Transverse colon (tissue), 4 donors: ENCODE measurements around the gene DNHD1. TPM values are rescaled to one million over a fixed set of nuclear protein-coding genes. Genes with fewer than 3 reads are reported as not detected.

Source experiments
- DNase-seq: peaks from one replicate; pipeline ENCODE4 v3.0.0-alpha.2; 2019
- H3K27ac ChIP-seq, 4 donors: fragments of 200-600 bp; sonication (generic); 2 replicates each; pipeline ENCODE4 v1.5.1; 2016 to 2018; ENCODE audit warnings: inconsistent platforms in 4 of 4
- H3K27me3 ChIP-seq: fragments of 200-600 bp; sonication (generic); 2 replicates; pipeline ENCODE4 v1.5.1; 2017; ENCODE audit warnings: inconsistent platforms
- H3K36me3 ChIP-seq, 4 donors: fragments of 200-600 bp; sonication (generic); 2 replicates each; pipeline ENCODE4 v1.5.1; 2017 to 2019; ENCODE audit warnings: inconsistent platforms in 4 of 4
- H3K4me1 ChIP-seq, 4 donors: fragments of 200-600 bp; sonication (generic); 2 replicates each; pipeline ENCODE4 v1.5.1; 2017 to 2020; ENCODE audit warnings: inconsistent platforms in 4 of 4
- H3K4me3 ChIP-seq, 4 donors: fragments of 200-600 bp; sonication (generic); 1 replicate in 1 of 4; 2 replicates in 3 of 4; pipeline versions ENCODE4 v1.5.1 to v1.6.1; 2017 to 2019; ENCODE audit warnings: inconsistent platforms in 4 of 4
- H3K9me3 ChIP-seq, 2 donors: fragments of 200-600 bp; sonication (generic); 2 replicates each; pipeline ENCODE4 v1.5.1; 2017 to 2019; ENCODE audit warnings: inconsistent platforms in 2 of 2
- CTCF ChIP-seq, 5 experiments: fragments of 200-600 bp in 3 of 5; fragments of 450-650 bp in 2 of 5; sonication (generic) in 3 of 5; IDR thresholded peaks; 1 replicate in 2 of 5; 2 replicates in 3 of 5; pipeline ENCODE4 v1.5.1; 2016 to 2017; ENCODE audit warnings: antibody characterized with exemption in 5 of 5, inconsistent platforms in 3 of 5, mild to moderate bottlenecking in 2 of 5, moderate library complexity in 1 of 5
- EP300 ChIP-seq: sonication (generic); formaldehyde crosslinking; IDR thresholded peaks from one replicate; pipeline ENCODE4 v1.6.1; 2017; ENCODE audit warnings: antibody characterized with exemption, low read depth
- POLR2A ChIP-seq: fragments of 450-650 bp; IDR thresholded peaks from one replicate; pipeline ENCODE4 v1.6.1; 2016; ENCODE audit warnings: antibody characterized with exemption, mild to moderate bottlenecking, moderate library complexity
- POLR2AphosphoS5 ChIP-seq, 3 donors: sonication (generic); formaldehyde crosslinking; IDR thresholded peaks; one replicate each; pipeline ENCODE4 v1.6.1; 2016; ENCODE audit warnings: antibody characterized with exemption in 3 of 3
- WGBS, 2 donors: methylation state at CpG; one replicate each; pipeline ENCODE4 v1.1.5; 2018; ENCODE audit warnings: low coverage in 1 of 2; 5-methylcytosine and 5-hydroxymethylcytosine counted together
- in situ Hi-C, 4 donors: fragments of 200-750 bp; cut with MboI; loops; one replicate each; pipeline versions ENCODE4 v1.15.0 to v1.15.1; 2017; ENCODE audit warnings: low sequenced_read_pairs in 3 of 4, low pct_ligation_motif_present in 1 of 4, low pct_unique_long_range_greater_than_20kb in 1 of 4
- intact Hi-C: fragments of 100-400 bp; cut with DNase I; formaldehyde crosslinking; loops from one replicate; pipeline ENCODE4 v1.15.1; 2023; ENCODE audit warnings: low total_unique reads
- total RNA-seq, 4 donors: library from RNA; depleted of rRNA; stranded (reverse); fragments of >200 nt; gene quantifications; one replicate each; pipeline ENCODE4 v1.1.0, GENCODE V29; 2016

DNHD1 gene
- total RNA-seq, 4 donors from 2014 or later: 19.3 to 57.5 (median 34.0) TPM

- intact Hi-C loops: no loop called here
- in situ Hi-C loops: loop anchor here in 1 of 4 donors (10.0 kb wide), 1 partner anchor 130 kb away; the partner anchor contains the start of genes ILK and RRP8
- 66% methylated on average over 3 of the region's 3 CpGs; no CpG with 5 or more reads in 1 of the 2 donors for WGBS, 2 donors
- H3K9me3 ChIP-seq: no peaks in the 10 kb centered on the region
- no peak for DNase-seq
- H3K4me3 ChIP-seq: peak overlapping the region in 1 of 4 donors; percentile 75
- H3K27ac ChIP-seq: peak overlapping the region; percentile 92 to 99 (median 97)
- peaks cover 11 to 54% (median 38%) of the 10 kb centered on the region in 4 donors for H3K4me1 ChIP-seq
- H3K36me3 ChIP-seq: peaks cover 0 to 9% (median 0%) of the 10 kb centered on the region in 4 donors
- TF ChIP-seq EP300: no peak
- TF ChIP-seq CTCF (IDR thresholded peaks at IDR 0.05): no peak
- no peak for TF ChIP-seq POLR2AphosphoS5 (IDR thresholded peaks at IDR 0.05)
- TF ChIP-seq POLR2A: no peak
- no peaks in the 10 kb centered on the region for H3K27me3 ChIP-seq
These were observed 22.1 kb upstream of the DNHD1 start for GRCh38 chr11:6474806-6475500.

GRCh38 chr11:6475936-6476335, 21.1 kb upstream of the DNHD1 start:
- Histone ChIP-seq H3K4me1 (peaks cover 9 to 52% (median 44%) of the 10 kb centered on the region in 4 donors), H3K27ac (peak overlapping the region; percentile 92 to 99 (median 97)), H3K27me3 (no peaks in the 10 kb centered on the region), H3K4me3 (no peak overlapping the region), H3K36me3 (peaks cover 0 to 9% (median 0%) of the 10 kb centered on the region in 4 donors), H3K9me3 (no peaks in the 10 kb centered on the region)
- DNase-seq: no peak
- TF ChIP-seq EP300: no peak
- TF ChIP-seq CTCF (IDR thresholded peaks at IDR 0.05): no peak
- no peak for TF ChIP-seq POLR2A
- no peak for TF ChIP-seq POLR2AphosphoS5 (IDR thresholded peaks at IDR 0.05)
- in situ Hi-C loops (loop anchor here in 1 of 4 donors (10.0 kb wide), 1 partner anchor 129 kb away; the partner anchor contains the start of genes ILK and RRP8), intact Hi-C loops (no loop called here)
- WGBS, 2 donors: 70% methylated on average over 5 of the region's 5 CpGs; no CpG with 5 or more reads in 1 of the 2 donors

GRCh38 chr11:6476571-6476970, 20.5 kb upstream of the DNHD1 start:
- Histone ChIP-seq H3K4me1 (peaks cover 9 to 48% (median 44%) of the 10 kb centered on the region in 4 donors), H3K4me3 (no peak overlapping the region), H3K36me3 (peaks cover 0 to 9% (median 0%) of the 10 kb centered on the region in 4 donors), H3K27me3 (no peaks in the 10 kb centered on the region), H3K9me3 (no peaks in the 10 kb centered on the region), H3K27ac (peak overlapping the region in 3 of 4 donors; percentile 92 to 99 (median 97))
- intact Hi-C loops: no loop called here
- 88% methylated on average over 4 of the region's 4 CpGs; no CpG with 5 or more reads in 1 of the 2 donors for WGBS, 2 donors
- TF ChIP-seq POLR2A (no peak), POLR2AphosphoS5 (IDR thresholded peaks at IDR 0.05) (no peak), CTCF (IDR thresholded peaks at IDR 0.05) (no peak), EP300 (no peak)
- DNase-seq: no peak
- in situ Hi-C loops: loop anchor here in 1 of 4 donors (10.0 kb wide), 1 partner anchor 128 kb away; the partner anchor contains the start of genes ILK and RRP8

- Histone ChIP-seq H3K27ac (peak overlapping the region; percentile 91 to 96 (median 94)), H3K36me3 (peaks cover 0 to 9% (median 0%) of the 10 kb centered on the region in 4 donors), H3K27me3 (no peaks in the 10 kb centered on the region), H3K4me3 (peak overlapping the region; percentile 64 to 88 (median 66)), H3K9me3 (no peaks in the 10 kb centered on the region), H3K4me1 (peaks cover 13 to 42% (median 36%) of the 10 kb centered on the region in 4 donors)
- DNase-seq: no peak
- in situ Hi-C loops: loop anchor here in 1 of 4 donors (10.0 kb wide), 1 partner anchor 246 kb away; the partner anchor contains the start of genes CNGA4 and FHIP1B
- intact Hi-C loops: no loop called here
- 52 to 61% methylated on average over 6 to 9 of the region's 9 CpGs for WGBS, 2 donors
- TF ChIP-seq POLR2A (no peak), POLR2AphosphoS5 (IDR thresholded peaks at IDR 0.05) (no peak), EP300 (no peak), CTCF (IDR thresholded peaks at IDR 0.05) (no peak)
These were observed 16.7 kb upstream of the DNHD1 start for GRCh38 chr11:6480299-6480914.
